GM08714 (cell line): ENCODE results near the gene PPP1R12C.

Experiments used
- H3K4me3 ChIP-seq: fragments of 200-500 bp; sonication (Bioruptor generic); 2 replicates; pipeline ENCODE4 v1.5.1; 2014; ENCODE audit warnings: mild to moderate bottlenecking, low read length, inconsistent platforms
- ZNF274 ChIP-seq: IDR thresholded peaks from 2 replicates; pipeline ENCODE4 v1.6.1; 2012; ENCODE audit warnings: mild to moderate bottlenecking, low read depth, low read length

PPP1R12C gene

DNA sequence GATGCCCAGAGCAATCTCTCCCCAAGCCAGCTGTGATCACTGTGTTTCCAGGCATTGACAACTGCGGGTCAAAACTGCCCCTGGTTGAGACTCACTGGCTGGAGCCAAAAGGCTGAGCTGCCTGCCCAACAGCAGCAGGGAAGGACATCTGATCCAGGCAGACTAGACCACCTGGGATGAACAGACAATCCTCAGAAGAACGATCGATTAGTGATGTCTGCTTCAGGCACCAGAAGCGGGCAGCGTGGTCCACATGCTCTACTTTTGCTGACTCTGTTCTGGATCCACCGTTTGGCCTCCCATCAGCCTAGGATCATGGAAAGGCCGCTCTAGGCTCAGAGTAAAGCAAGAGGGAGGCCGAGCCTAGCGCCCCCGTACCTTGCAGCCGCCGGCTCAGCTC is 69.5 kb downstream of the PPP1R12C start:
- TF ChIP-seq ZNF274 = no peak
- no peak overlapping the region for H3K4me3 ChIP-seq

GRCh38 chr19:55046975-55047622 is 70.3 kb downstream of the PPP1R12C start:
- TF ChIP-seq ZNF274 = no peak
- H3K4me3 ChIP-seq = no peak overlapping the region

- no peak for TF ChIP-seq ZNF274
- no peak overlapping the region for H3K4me3 ChIP-seq
These were observed 72.4 kb downstream of the PPP1R12C start for GRCh38 chr19:55044771-55045716.

DNA sequence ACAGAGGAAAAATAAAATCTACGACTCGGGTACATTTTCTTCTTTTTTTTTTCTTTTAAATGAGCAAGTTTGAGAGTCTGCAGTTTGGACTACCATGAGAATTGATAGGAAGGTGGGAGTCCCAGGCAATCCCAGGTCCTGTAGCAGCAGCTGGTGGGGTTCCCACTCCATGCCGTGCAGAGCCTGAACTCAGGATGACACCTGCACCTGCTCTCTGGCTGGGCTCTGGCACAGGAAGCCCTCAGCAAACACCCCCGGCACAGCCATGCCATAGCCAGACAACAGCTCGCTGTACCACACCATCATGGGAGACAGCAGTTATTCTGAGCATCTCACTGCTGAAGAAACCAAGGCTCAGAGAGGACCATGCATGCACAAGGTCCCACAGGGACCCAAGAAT is 73.2 kb downstream of the PPP1R12C start:
- no peak for TF ChIP-seq ZNF274
- H3K4me3 ChIP-seq = no peak overlapping the region

- no peak for TF ChIP-seq ZNF274
- no peak overlapping the region for H3K4me3 ChIP-seq
These were observed 74.7 kb downstream of the PPP1R12C start for GRCh38 chr19:55042688-55043087.

- no peak for TF ChIP-seq ZNF274
- H3K4me3 ChIP-seq = no peak overlapping the region
These were observed 75.1 kb downstream of the PPP1R12C start for GRCh38 chr19:55042344-55042678.

GRCh38 chr19:55041627-55042343 is 75.7 kb downstream of the PPP1R12C start:
- H3K4me3 ChIP-seq = no peak overlapping the region
- no peak for TF ChIP-seq ZNF274

- no peak for TF ChIP-seq ZNF274
- H3K4me3 ChIP-seq = no peak overlapping the region
These were observed 76.2 kb downstream of the PPP1R12C start for GRCh38 chr19:55041244-55041626.
